SK-N-SH treated with all-trans-retinoic acid at 6 μM for 48 hours (cell line): Measurements from ENCODE around the gene MARCHF9.

Source experiments
- ATAC-seq: fragments of 200-7000 bp; cut with Tn5 transposase; 3 replicates; pipeline ENCODE4 v1.9.1; 2020; ENCODE audit warnings: mild to moderate bottlenecking, moderate library complexity
- ARNTL ChIP-seq: fragments of 450-650 bp; formaldehyde crosslinking; IDR thresholded peaks from 2 replicates; pipeline ENCODE4 v1.5.0; 2020; ENCODE audit warnings: low read depth, mild to moderate bottlenecking, moderate library complexity, borderline replicate concordance
- BACH2 ChIP-seq: fragments of 250-450 bp; sonication (Bioruptor Pico); IDR thresholded peaks from 2 replicates; pipeline ENCODE4 v1.9.0; 2021; ENCODE audit warnings: mild to moderate bottlenecking, borderline replicate concordance
- CSDC2 ChIP-seq: fragments of 250-450 bp; sonication (Bioruptor Pico); IDR thresholded peaks from 2 replicates; pipeline ENCODE4 v1.5.0; 2020; ENCODE audit warnings: mild to moderate bottlenecking, moderate library complexity
- CSRNP3 ChIP-seq: fragments of 250-450 bp; sonication (Bioruptor Pico); IDR thresholded peaks from 2 replicates; pipeline ENCODE4 v1.5.1; 2021; ENCODE audit warnings: mild to moderate bottlenecking, moderate library complexity
- ESRRG ChIP-seq: fragments of 250-450 bp; sonication (Bioruptor Pico); IDR thresholded peaks from 2 replicates; pipeline ENCODE4 v1.6.1; 2021; ENCODE audit warnings: mild to moderate bottlenecking
- GLIS3 ChIP-seq: fragments of 250-450 bp; sonication (Bioruptor Pico); IDR thresholded peaks from 2 replicates; pipeline ENCODE4 v1.5.0; 2020; ENCODE audit warnings: mild to moderate bottlenecking, moderate library complexity
- ISL1 ChIP-seq: fragments of 250-450 bp; sonication (Bioruptor Pico); IDR thresholded peaks from 2 replicates; pipeline ENCODE4 v2.1.2; 2022; ENCODE audit warnings: mild to moderate bottlenecking, moderate library complexity
- OSR1 ChIP-seq: fragments of 250-450 bp; sonication (Bioruptor Pico); IDR thresholded peaks from 2 replicates; pipeline ENCODE4 v1.8.0; 2022; ENCODE audit warnings: moderate library complexity, mild to moderate bottlenecking, inconsistent platforms
- POU6F1 ChIP-seq: fragments of 250-450 bp; sonication (Bioruptor Pico); IDR thresholded peaks from 2 replicates; pipeline ENCODE4 v1.8.0; 2021; ENCODE audit warnings: low read depth, mild to moderate bottlenecking, moderate library complexity, borderline replicate concordance
- PPARA ChIP-seq: fragments of 250-450 bp; sonication (Bioruptor Pico); IDR thresholded peaks from 2 replicates; pipeline ENCODE4 v1.5.0; 2020; ENCODE audit warnings: mild to moderate bottlenecking, borderline replicate concordance
- RARB ChIP-seq: fragments of 250-450 bp; sonication (Bioruptor Pico); IDR thresholded peaks from 2 replicates; pipeline ENCODE4 v1.8.0; 2021; ENCODE audit warnings: mild to moderate bottlenecking, moderate library complexity
- SNAI2 ChIP-seq: fragments of 250-450 bp; sonication (Bioruptor Pico); IDR thresholded peaks from 2 replicates; pipeline ENCODE4 v1.5.0; 2020; ENCODE audit warnings: mild to moderate bottlenecking, moderate library complexity
- TCF4 ChIP-seq: fragments of 250-450 bp; sonication (Bioruptor Pico); IDR thresholded peaks from 2 replicates; pipeline ENCODE4 v1.8.0; 2021; ENCODE audit warnings: mild to moderate bottlenecking, moderate library complexity, borderline replicate concordance
- TOX ChIP-seq: fragments of 250-450 bp; sonication (Bioruptor Pico); IDR thresholded peaks from 2 replicates; pipeline ENCODE4 v1.8.0; 2021; ENCODE audit warnings: mild to moderate bottlenecking, moderate library complexity, borderline replicate concordance
- ZC3H10 ChIP-seq: fragments of 250-450 bp; sonication (Bioruptor Pico); IDR thresholded peaks from 2 replicates; pipeline ENCODE4 v1.5.1; 2021; ENCODE audit warnings: mild to moderate bottlenecking, moderate library complexity
- ZFP3 ChIP-seq: fragments of 250-450 bp; sonication (Bioruptor Pico); IDR thresholded peaks from 2 replicates; pipeline ENCODE4 v1.5.0; 2020; ENCODE audit warnings: mild to moderate bottlenecking, moderate library complexity
- ZFP30 ChIP-seq: fragments of 450-650 bp; formaldehyde crosslinking; IDR thresholded peaks from 2 replicates; pipeline ENCODE4 v1.5.0; 2022; ENCODE audit warnings: mild to moderate bottlenecking, moderate library complexity
- ZNF565 ChIP-seq: fragments of 450-650 bp; formaldehyde crosslinking; conservative IDR thresholded peaks from 2 replicates; pipeline ENCODE4 v1.5.0; 2020; ENCODE audit warnings: low read depth, mild to moderate bottlenecking, moderate library complexity
- ZNF70 ChIP-seq: fragments of 450-650 bp; formaldehyde crosslinking; IDR thresholded peaks from 2 replicates; pipeline ENCODE4 v1.5.0; 2020; ENCODE audit warnings: mild to moderate bottlenecking, moderate library complexity
- ZNF8 ChIP-seq: fragments of 450-650 bp; formaldehyde crosslinking; IDR thresholded peaks from 2 replicates; pipeline ENCODE4 v1.5.0; 2020; ENCODE audit warnings: mild to moderate bottlenecking, moderate library complexity
- TF ChIP-seq, protein P1 (sequence below): fragments of 250-450 bp; sonication (Bioruptor Pico); IDR thresholded peaks from 2 replicates; pipeline ENCODE4 v1.5.1; 2020; ENCODE audit warnings: low read depth, mild to moderate bottlenecking, moderate library complexity
- TF ChIP-seq, protein P2 (sequence below): fragments of 250-450 bp; sonication (Bioruptor Pico); IDR thresholded peaks from 2 replicates; pipeline ENCODE4 v1.5.0; 2020; ENCODE audit warnings: mild to moderate bottlenecking, moderate library complexity
- TF ChIP-seq, protein P3 (sequence below): fragments of 250-450 bp; sonication (Bioruptor Pico); IDR thresholded peaks from 2 replicates; pipeline ENCODE4 v1.8.0; 2020; ENCODE audit warnings: mild to moderate bottlenecking, moderate library complexity, borderline replicate concordance

MARCHF9 gene

DNA sequence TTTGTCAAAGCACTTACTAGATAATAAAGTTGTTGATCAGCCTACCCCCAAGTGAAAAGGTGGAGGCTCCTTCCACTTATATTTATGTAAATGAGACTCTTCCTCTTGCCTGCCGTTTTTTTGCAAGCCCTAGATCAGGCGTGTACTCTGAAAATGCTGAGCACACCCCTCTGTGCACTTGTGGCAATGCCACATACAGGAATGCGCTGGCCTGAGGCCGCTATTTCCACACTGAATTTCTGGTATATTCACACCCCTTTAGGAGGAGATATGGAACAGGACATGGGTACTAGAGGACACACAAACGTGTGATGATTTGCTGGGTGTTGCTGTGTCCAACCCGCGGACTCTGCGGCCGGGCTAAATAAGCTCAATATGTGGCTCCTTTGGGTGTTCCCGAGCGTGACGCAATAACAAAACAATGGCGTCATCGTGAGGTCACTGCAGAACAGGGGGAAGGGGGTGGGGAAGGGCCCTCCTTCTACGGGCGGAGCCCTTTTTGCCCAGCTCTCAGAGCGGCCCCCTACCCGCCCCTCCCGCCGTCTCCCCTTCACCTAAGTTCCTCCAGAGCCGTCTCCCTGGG lies 10.6 kb upstream of the MARCHF9 start:
- TF ChIP-seq ZNF8 (CRISPR knock-in tag) (no peak), BACH2 (no peak), ZNF70 (CRISPR knock-in tag) (no peak; the same call in 1 of the 2 replicates), ZFP3 (no peak), ZNF565 (CRISPR knock-in tag) (peak; percentile 51; the same call in 1 of the 2 replicates), CSDC2 (CRISPR knock-in tag) (no peak), ISL1 (CRISPR knock-in tag) (no peak), ZFP30 (CRISPR knock-in tag) (no peak), RARB (CRISPR knock-in tag) (no peak), POU6F1 (CRISPR knock-in tag) (no peak), TCF4 (CRISPR knock-in tag) (no peak), GLIS3 (CRISPR knock-in tag) (no peak), ZC3H10 (no peak), ARNTL (CRISPR knock-in tag) (no peak), CSRNP3 (CRISPR knock-in tag) (0 out of 2 replicates have a peak, but pooled peaks have one; percentile 25), PPARA (CRISPR knock-in tag) (no peak), OSR1 (CRISPR knock-in tag) (no peak), TOX (0 out of 2 replicates have a peak, but pooled peaks have one; percentile 12), SNAI2 (CRISPR knock-in tag) (0 out of 2 replicates have a peak, but pooled peaks have one; percentile 8), ESRRG (CRISPR knock-in tag) (0 out of 2 replicates have a peak, but pooled peaks have one; percentile 45)
- TF ChIP-seq, protein P1, sequence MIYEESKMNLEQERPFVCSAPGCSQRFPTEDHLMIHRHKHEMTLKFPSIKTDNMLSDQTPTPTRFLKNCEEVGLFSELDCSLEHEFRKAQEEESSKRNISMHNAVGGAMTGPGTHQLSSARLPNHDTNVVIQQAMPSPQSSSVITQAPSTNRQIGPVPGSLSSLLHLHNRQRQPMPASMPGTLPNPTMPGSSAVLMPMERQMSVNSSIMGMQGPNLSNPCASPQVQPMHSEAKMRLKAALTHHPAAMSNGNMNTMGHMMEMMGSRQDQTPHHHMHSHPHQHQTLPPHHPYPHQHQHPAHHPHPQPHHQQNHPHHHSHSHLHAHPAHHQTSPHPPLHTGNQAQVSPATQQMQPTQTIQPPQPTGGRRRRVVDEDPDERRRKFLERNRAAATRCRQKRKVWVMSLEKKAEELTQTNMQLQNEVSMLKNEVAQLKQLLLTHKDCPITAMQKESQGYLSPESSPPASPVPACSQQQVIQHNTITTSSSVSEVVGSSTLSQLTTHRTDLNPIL (CRISPR knock-in tag), result peak; percentile 62; the same call in 1 of the 2 replicates
- TF ChIP-seq, protein P2, sequence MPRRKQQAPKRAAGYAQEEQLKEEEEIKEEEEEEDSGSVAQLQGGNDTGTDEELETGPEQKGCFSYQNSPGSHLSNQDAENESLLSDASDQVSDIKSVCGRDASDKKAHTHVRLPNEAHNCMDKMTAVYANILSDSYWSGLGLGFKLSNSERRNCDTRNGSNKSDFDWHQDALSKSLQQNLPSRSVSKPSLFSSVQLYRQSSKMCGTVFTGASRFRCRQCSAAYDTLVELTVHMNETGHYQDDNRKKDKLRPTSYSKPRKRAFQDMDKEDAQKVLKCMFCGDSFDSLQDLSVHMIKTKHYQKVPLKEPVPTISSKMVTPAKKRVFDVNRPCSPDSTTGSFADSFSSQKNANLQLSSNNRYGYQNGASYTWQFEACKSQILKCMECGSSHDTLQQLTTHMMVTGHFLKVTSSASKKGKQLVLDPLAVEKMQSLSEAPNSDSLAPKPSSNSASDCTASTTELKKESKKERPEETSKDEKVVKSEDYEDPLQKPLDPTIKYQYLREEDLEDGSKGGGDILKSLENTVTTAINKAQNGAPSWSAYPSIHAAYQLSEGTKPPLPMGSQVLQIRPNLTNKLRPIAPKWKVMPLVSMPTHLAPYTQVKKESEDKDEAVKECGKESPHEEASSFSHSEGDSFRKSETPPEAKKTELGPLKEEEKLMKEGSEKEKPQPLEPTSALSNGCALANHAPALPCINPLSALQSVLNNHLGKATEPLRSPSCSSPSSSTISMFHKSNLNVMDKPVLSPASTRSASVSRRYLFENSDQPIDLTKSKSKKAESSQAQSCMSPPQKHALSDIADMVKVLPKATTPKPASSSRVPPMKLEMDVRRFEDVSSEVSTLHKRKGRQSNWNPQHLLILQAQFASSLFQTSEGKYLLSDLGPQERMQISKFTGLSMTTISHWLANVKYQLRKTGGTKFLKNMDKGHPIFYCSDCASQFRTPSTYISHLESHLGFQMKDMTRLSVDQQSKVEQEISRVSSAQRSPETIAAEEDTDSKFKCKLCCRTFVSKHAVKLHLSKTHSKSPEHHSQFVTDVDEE (CRISPR knock-in tag), result no peak
- TF ChIP-seq, protein P3, sequence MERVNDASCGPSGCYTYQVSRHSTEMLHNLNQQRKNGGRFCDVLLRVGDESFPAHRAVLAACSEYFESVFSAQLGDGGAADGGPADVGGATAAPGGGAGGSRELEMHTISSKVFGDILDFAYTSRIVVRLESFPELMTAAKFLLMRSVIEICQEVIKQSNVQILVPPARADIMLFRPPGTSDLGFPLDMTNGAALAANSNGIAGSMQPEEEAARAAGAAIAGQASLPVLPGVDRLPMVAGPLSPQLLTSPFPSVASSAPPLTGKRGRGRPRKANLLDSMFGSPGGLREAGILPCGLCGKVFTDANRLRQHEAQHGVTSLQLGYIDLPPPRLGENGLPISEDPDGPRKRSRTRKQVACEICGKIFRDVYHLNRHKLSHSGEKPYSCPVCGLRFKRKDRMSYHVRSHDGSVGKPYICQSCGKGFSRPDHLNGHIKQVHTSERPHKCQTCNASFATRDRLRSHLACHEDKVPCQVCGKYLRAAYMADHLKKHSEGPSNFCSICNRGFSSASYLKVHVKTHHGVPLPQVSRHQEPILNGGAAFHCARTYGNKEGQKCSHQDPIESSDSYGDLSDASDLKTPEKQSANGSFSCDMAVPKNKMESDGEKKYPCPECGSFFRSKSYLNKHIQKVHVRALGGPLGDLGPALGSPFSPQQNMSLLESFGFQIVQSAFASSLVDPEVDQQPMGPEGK (CRISPR knock-in tag), result peak; percentile 50; the same call in 1 of the 2 replicates
- TF ChIP-seq, all 23 proteins: peak for 7
- peak; percentile 48 for ATAC-seq

GRCh38 chr12:57744777-57745484 lies 10.0 kb upstream of the MARCHF9 start, which contains the start of gene TSPAN31:
TSPAN31 (plus strand) TSS chr12:57745039; CDS start chr12:57745155, 116 bp downstream.
- TF ChIP-seq, protein P1 (CRISPR knock-in tag), result no peak
- TF ChIP-seq, protein P3 (CRISPR knock-in tag), result peak; percentile 20
- 0 out of 2 replicates have a peak, but pooled peaks have one; percentile 27 for TF ChIP-seq ZNF565 (CRISPR knock-in tag)
- peak; percentile 94 for ATAC-seq
